Measurements from ENCODE around the gene WNT2B. TPM values are rescaled to one million over a fixed set of nuclear protein-coding genes. Genes with fewer than 3 reads are reported as not detected.

Gene WNT2B
- total and polyA plus RNA-seq, 2 of the 8 experiments (the other 6 are each of a cell fraction or from before 2014, with no cell fraction given): 0.33 to 2.0 TPM

- no peak overlapping the region for H3K18ac ChIP-seq (ENCODE audit: extremely low read depth, low read length)
- H3K14ac ChIP-seq (ENCODE audit: insufficient read length): no peak overlapping the region
- no peak overlapping the region for H2AFZ ChIP-seq (ENCODE audit: low read length)
- H4K8ac ChIP-seq (ENCODE audit: extremely low read depth, insufficient read depth, low read length): no peak overlapping the region
- 0 out of 2 replicates have a peak overlapping the region, but pooled peaks have one; percentile 65 for H2AK5ac ChIP-seq (ENCODE audit: low read depth, low read length)
- H3K4me1 ChIP-seq (replicated peaks in 1 of 4; ENCODE audit: control insufficient read depth in 3 of 4, insufficient read depth in 4 of 4, low read length in 3 of 4): peaks cover 0 to 11% (median 6%) of the 10 kb centered on the region in 4 experiments; a peak in 6 of 7 replicates
- no peak overlapping the region for H2BK120ac ChIP-seq (replicated peaks; ENCODE audit: low read depth, low read length)
- POLR2A ChIA-PET (ENCODE audit: partially characterized antibody): interaction anchor here (1.4 kb wide), 1 partner anchor 39 kb away, joined by 4 read pairs; no protein-coding TSS in a partner anchor
- H3K36me3 ChIP-seq (ENCODE audit: control insufficient read depth in 2 of 4, insufficient read depth in 4 of 4, low read length in 3 of 4): no peaks in the 10 kb centered on the region
- H3K79me2 ChIP-seq (ENCODE audit: control insufficient read depth in 1 of 2, insufficient read depth in 2 of 2, low read length in 2 of 2): no peaks in the 10 kb centered on the region
- peak overlapping the region in 1 of 4 experiments; percentile 60; a peak in 1 of 8 replicates for H3K4me3 ChIP-seq (ENCODE audit: extremely low read depth in 1 of 4, insufficient read depth in 2 of 4, low read depth in 3 of 4, low read length in 4 of 4)
- H3K4ac ChIP-seq (replicated peaks; ENCODE audit: insufficient read length, low read depth, low read length): no peak overlapping the region
- H2BK15ac ChIP-seq (ENCODE audit: low read length): peak overlapping the region; percentile 46; the same call in 1 of the 2 replicates
- no peak overlapping the region for H3K23ac ChIP-seq (ENCODE audit: insufficient read length)
- peak overlapping the region; percentile 51 to 87; a peak in 3 of 4 replicates for H3K4me2 ChIP-seq (ENCODE audit: insufficient read depth in 1 of 2, low read depth in 2 of 2, low read length in 2 of 2)
- 37% methylated on average over 2 of the region's 2 CpGs; no CpG with 5 or more reads in 1 of the 2 experiments for WGBS, 2 experiments (ENCODE audit: extremely low coverage in 1 of 2, insufficient coverage in 1 of 2, insufficient read length in 1 of 2, insufficient replicate concordance in 2 of 2, low coverage in 1 of 2, low lambda C conversion rate in 2 of 2, missing lambda C conversion rate in 1 of 2)
- TF ChIP-seq NRF1 (IDR thresholded peaks at IDR 0.05; ENCODE audit: low read depth, low read length): no peak
- no peak for TF ChIP-seq NANOG (IDR thresholded peaks at IDR 0.05; ENCODE audit: insufficient read depth, low read depth, low read length, poor library complexity, severe bottlenecking)
- TF ChIP-seq RAD21 (IDR thresholded peaks at IDR 0.05 in 1 of 2, conservative IDR thresholded peaks at IDR 0.05 in 1 of 2; ENCODE audit: low read depth in 2 of 2, low read length in 2 of 2): no peak
- no peak for TF ChIP-seq ATF3 (IDR thresholded peaks at IDR 0.05; ENCODE audit: insufficient read depth, low read depth, low read length)
- H2BK12ac ChIP-seq (ENCODE audit: low read depth, low read length): no peak overlapping the region
- FAIRE-seq (no peak), DNase-seq (ENCODE audit: low read depth in 1 of 2, low spot score in 2 of 2) (no peak)
- no peak overlapping the region for H3K9ac ChIP-seq (replicated peaks in 1 of 4; ENCODE audit: extremely low read depth in 1 of 4, low read depth in 3 of 4, low read length in 3 of 4)
- no peak overlapping the region for H4K91ac ChIP-seq (replicated peaks; ENCODE audit: insufficient read length, low read length)
- no peaks in the 10 kb centered on the region for H3K9me3 ChIP-seq (ENCODE audit: insufficient read depth in 2 of 2, low read depth in 1 of 2, low read length in 1 of 2)
- H3K79me1 ChIP-seq (ENCODE audit: low read depth, low read length): no peaks in the 10 kb centered on the region
- H3K27me3 ChIP-seq (replicated peaks in 1 of 4; ENCODE audit: control insufficient read depth in 3 of 4, extremely low read depth in 1 of 4, insufficient read depth in 3 of 4, low read length in 3 of 4): peaks cover 17 to 68% (median 59%) of the 10 kb centered on the region in 4 experiments
- CTCF ChIA-PET (ENCODE audit: partially characterized antibody): interaction anchor here (1.1 to 2.7 kb wide), 7 partner anchors 10 to 113 kb away, joined by 3 to 28 read pairs (median 5); partner anchors contain the start of gene CTTNBP2NL
- H2BK20ac ChIP-seq (ENCODE audit: low read length): no peak overlapping the region
- H2BK5ac ChIP-seq (ENCODE audit: low read depth, low read length): no peak overlapping the region
- H3K27ac ChIP-seq (ENCODE audit: low read depth, low read length): no peak overlapping the region
- H4K20me1 ChIP-seq (replicated peaks in 1 of 2; ENCODE audit: control insufficient read depth in 1 of 2, insufficient read depth in 2 of 2, low read length in 2 of 2): peaks cover 0 to 3% of the 10 kb centered on the region in 2 experiments
- H3K23me2 ChIP-seq (ENCODE audit: low read depth, low read length): peaks cover 8% of the 10 kb centered on the region; the same call in 1 of the 2 replicates
- no peak overlapping the region for H4K5ac ChIP-seq (ENCODE audit: insufficient read length, low read depth, low read length)
- no peak overlapping the region for H3K56ac ChIP-seq (replicated peaks; ENCODE audit: insufficient read length, low read depth, low read length)
These were observed 5.9 kb upstream of the WNT2B start for GRCh38 chr1:112502826-112503225.
